Endothelial cell (in vitro differentiated cells): ENCODE measurements around the gene KRTAP1-1. TPM values are rescaled to one million over a fixed set of nuclear protein-coding genes. Genes with fewer than 3 reads are reported as not detected.
"Not testable (repeated sequence)": the region's sequence is repeated elsewhere in the genome, so short reads cannot be mapped to it uniquely, and the experiment has no call there.

ENCODE experiments used
- DNase-seq: peaks from one replicate; pipeline ENCODE4 v3.0.0; 2021; ENCODE audit warnings: low spot score
- H3K27ac Mint-ChIP-seq: one replicate; pipeline ENCODE4 v1.8.0; 2021; ENCODE audit warnings: mixed read lengths, inconsistent platforms; ENCODE audit not compliant: unreplicated experiment
- H3K27me3 Mint-ChIP-seq: one replicate; pipeline ENCODE4 v1.8.0; 2021; ENCODE audit warnings: mild to moderate bottlenecking, moderate library complexity, mixed read lengths, inconsistent platforms; ENCODE audit not compliant: unreplicated experiment
- H3K36me3 Mint-ChIP-seq: one replicate; pipeline ENCODE4 v1.8.0; 2021; ENCODE audit warnings: mild to moderate bottlenecking, low read depth, mixed read lengths, inconsistent platforms; ENCODE audit not compliant: unreplicated experiment
- H3K4me1 Mint-ChIP-seq: one replicate; pipeline ENCODE4 v1.8.0; 2021; ENCODE audit warnings: mild to moderate bottlenecking, mixed read lengths, inconsistent platforms; ENCODE audit not compliant: unreplicated experiment
- H3K4me3 Mint-ChIP-seq: one replicate; pipeline ENCODE4 v1.8.0; 2021; ENCODE audit warnings: mild to moderate bottlenecking, mixed read lengths, inconsistent platforms; ENCODE audit not compliant: unreplicated experiment
- H3K9me3 Mint-ChIP-seq: one replicate; pipeline ENCODE4 v1.8.0; 2021; ENCODE audit warnings: mixed read lengths, inconsistent platforms; ENCODE audit not compliant: unreplicated experiment
- CTCF ChIP-seq: fragments of 200-600 bp; sonication (generic); IDR thresholded peaks from one replicate; pipeline ENCODE4 v1.5.0; 2021; ENCODE audit warnings: antibody characterized with exemption; ENCODE audit not compliant: unreplicated experiment
- total RNA-seq: library from RNA; stranded (reverse); fragmentation: NEBNext Ultra II Directional; extraction: Animal tissue kit (Norgen Biotek cat#: 25700); gene quantifications from one replicate; pipeline ENCODE4 v1.2.1, GENCODE V29; 2021; ENCODE audit not compliant: unreplicated experiment

The KRTAP1-1 gene
- total RNA-seq, 1 donor from 2014 or later, result not detected

GRCh38 chr17:41049110-41049509 is 7.9 kb upstream of the KRTAP1-1 start:
- no peaks in the 10 kb centered on the region for H3K9me3 Mint-ChIP-seq
- no peaks in the 10 kb centered on the region for H3K36me3 Mint-ChIP-seq

DNA sequence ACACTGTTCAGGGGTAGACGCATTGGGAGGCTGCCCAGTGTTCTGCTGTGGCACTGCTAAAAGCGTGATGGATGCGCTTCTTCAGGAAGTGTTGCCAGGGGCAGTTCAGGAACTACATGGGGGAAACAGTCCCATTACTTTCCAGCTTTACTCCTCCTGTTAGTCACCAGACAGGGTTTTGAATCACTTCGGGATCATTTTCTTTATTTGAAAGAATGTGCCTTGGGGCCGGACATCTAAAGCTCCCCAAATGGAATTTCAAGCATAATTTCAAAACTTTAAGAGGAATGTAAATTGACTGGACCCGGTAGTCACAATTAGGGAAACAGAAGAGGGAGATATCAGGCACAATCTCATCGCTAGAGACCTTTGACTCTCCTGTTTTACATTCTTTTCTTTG is 7.2 kb upstream of the KRTAP1-1 start:
- no peak for TF ChIP-seq CTCF
- no peak overlapping the region for H3K4me3 Mint-ChIP-seq
- no peak overlapping the region for H3K27ac Mint-ChIP-seq
- no peak for DNase-seq
- no peaks in the 10 kb centered on the region for H3K9me3 Mint-ChIP-seq
- no peaks in the 10 kb centered on the region for H3K36me3 Mint-ChIP-seq
- peaks cover 1% of the 10 kb centered on the region for H3K27me3 Mint-ChIP-seq
- H3K4me1 Mint-ChIP-seq, result no peaks in the 10 kb centered on the region

More at GRCh38 chr17:41049110-41049509, 7.9 kb upstream of the KRTAP1-1 start:
- DNase-seq, result no peak
- Mint-ChIP-seq H3K27me3 (peaks cover 1% of the 10 kb centered on the region), H3K4me1 (no peaks in the 10 kb centered on the region), H3K27ac (no peak overlapping the region), H3K4me3 (no peak overlapping the region)
- TF ChIP-seq CTCF, result no peak

GRCh38 chr17:41046735-41047465 is 5.7 kb upstream of the KRTAP1-1 start, which contains the start of gene KRTAP2-1:
TSS of gene KRTAP2-1 (minus strand) at chr17:41047316. CDS start at chr17:41047267, 49 bp downstream.
- H3K4me1 Mint-ChIP-seq, H3K27ac Mint-ChIP-seq: not testable (repeated sequence)

DNA sequence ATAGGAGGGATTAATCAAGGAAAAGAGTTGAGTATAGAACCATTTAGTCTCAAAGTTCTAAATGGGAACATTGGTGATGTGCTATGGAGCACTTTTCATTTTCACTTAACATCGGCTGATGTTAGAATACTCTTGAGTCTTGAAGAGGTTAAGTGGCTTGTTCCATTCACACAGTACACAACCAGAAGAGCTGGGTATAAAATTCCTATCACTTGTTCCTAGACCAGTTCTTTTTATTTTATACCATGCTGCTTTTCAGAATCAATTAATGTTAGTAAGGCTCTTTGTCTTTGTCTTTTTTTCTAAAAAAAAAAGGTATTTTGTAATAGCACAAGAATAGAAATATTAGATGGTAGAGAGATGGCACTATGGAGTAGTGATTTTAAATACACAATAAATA is 1.7 kb upstream of the KRTAP1-1 start:
- no peaks in the 10 kb centered on the region for H3K4me1 Mint-ChIP-seq
- no peak for TF ChIP-seq CTCF
- H3K27ac Mint-ChIP-seq, result no peak overlapping the region
- no peak overlapping the region for H3K4me3 Mint-ChIP-seq
- H3K9me3 Mint-ChIP-seq, result no peaks in the 10 kb centered on the region
- H3K27me3 Mint-ChIP-seq, result peaks cover 3% of the 10 kb centered on the region
- no peaks in the 10 kb centered on the region for H3K36me3 Mint-ChIP-seq
- no peak for DNase-seq

More at GRCh38 chr17:41046735-41047465, 5.7 kb upstream of the KRTAP1-1 start, which contains the start of gene KRTAP2-1:
- H3K27me3 Mint-ChIP-seq, H3K36me3 Mint-ChIP-seq, DNase-seq, H3K4me3 Mint-ChIP-seq, H3K9me3 Mint-ChIP-seq: not testable (repeated sequence)

DNA sequence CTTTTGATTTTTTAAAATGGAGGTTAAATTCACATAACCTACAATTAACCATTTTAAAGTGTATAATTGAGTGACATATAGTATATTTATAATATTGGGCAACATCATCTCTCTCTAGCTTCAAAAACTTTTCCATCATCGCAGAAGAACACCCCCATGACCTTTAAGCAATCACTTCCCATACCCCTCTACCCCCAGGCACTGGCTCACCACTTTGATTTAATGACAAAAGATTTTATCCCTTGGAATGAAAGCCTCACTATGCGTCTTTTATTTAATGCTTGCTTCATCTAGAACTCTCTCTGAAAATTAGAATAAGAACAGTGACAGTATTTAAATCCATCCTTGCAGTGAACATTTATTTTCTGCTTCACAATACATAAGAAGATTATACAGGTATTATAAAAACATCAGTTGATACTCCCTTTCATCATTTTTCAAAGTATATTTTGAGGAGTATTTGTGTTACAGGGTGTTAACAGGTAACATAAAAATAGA is 3.3 kb downstream of the KRTAP1-1 start:
- H3K4me1 Mint-ChIP-seq, result no peaks in the 10 kb centered on the region
- TF ChIP-seq CTCF, result no peak
- no peak overlapping the region for H3K4me3 Mint-ChIP-seq
- no peak for DNase-seq
- no peaks in the 10 kb centered on the region for H3K36me3 Mint-ChIP-seq
- H3K9me3 Mint-ChIP-seq, result no peaks in the 10 kb centered on the region
- H3K27me3 Mint-ChIP-seq, result peaks cover 3% of the 10 kb centered on the region
- no peak overlapping the region for H3K27ac Mint-ChIP-seq

- not testable (repeated sequence) for H3K4me3 Mint-ChIP-seq, H3K36me3 Mint-ChIP-seq, H3K27ac Mint-ChIP-seq, DNase-seq, H3K27me3 Mint-ChIP-seq, H3K9me3 Mint-ChIP-seq, H3K4me1 Mint-ChIP-seq
These were observed 6.8 kb downstream of the KRTAP1-1 start, which contains the start of gene KRTAP1-3 for GRCh38 chr17:41034346-41034935. TSS of gene KRTAP1-3 (minus strand) at chr17:41034874. CDS start at chr17:41034821, 53 bp downstream.
